Stimulated activated CD8-positive, alpha-beta memory T cell treated with anti-CD3 and anti-CD28 coated beads, Interleukin-12 subunit alpha, Interleukin-12 subunit beta, amount 100 ng/mL, for 24 hours (primary cell): ENCODE measurements around the gene HFE.
"Not testable (repeated sequence)": the region's sequence is repeated elsewhere in the genome, so short reads cannot be mapped to it uniquely, and the experiment has no call there.

Source experiments
- DNase-seq: peaks from one replicate; pipeline ENCODE4 v3.0.0-alpha.2; 2020; ENCODE audit errors: extremely low read depth

The HFE gene

GRCh38 chr6:26059941-26060340 lies 27.3 kb upstream of the HFE start:
- DNase-seq, result no peak

- no peak for DNase-seq
Measured at GRCh38 chr6:26064619-26065257, 22.5 kb upstream of the HFE start.

GRCh38 chr6:26065952-26066380 lies 21.3 kb upstream of the HFE start:
- DNase-seq, result no peak

- no peak for DNase-seq
Measured at GRCh38 chr6:26067367-26067766, 19.9 kb upstream of the HFE start.

GRCh38 chr6:26068036-26068435 lies 19.2 kb upstream of the HFE start:
- DNase-seq, result no peak

GRCh38 chr6:26071135-26071534 lies 16.1 kb upstream of the HFE start:
- no peak for DNase-seq

GRCh38 chr6:26075063-26075717 lies 12.0 kb upstream of the HFE start:
- no peak for DNase-seq

GRCh38 chr6:26078066-26078465 lies 9.2 kb upstream of the HFE start:
- DNase-seq, result not testable (repeated sequence)

GRCh38 chr6:26081096-26081495 lies 6.1 kb upstream of the HFE start:
- DNase-seq, result not testable (repeated sequence)

GRCh38 chr6:26086211-26086610 lies 1.0 kb upstream of the HFE start:
- no peak for DNase-seq

GRCh38 chr6:26088344-26088743 lies 1.1 kb downstream of the HFE start:
- no peak for DNase-seq

GRCh38 chr6:26089272-26089671 lies 2.0 kb downstream of the HFE start:
- no peak for DNase-seq

- DNase-seq, result no peak
Measured at GRCh38 chr6:26092443-26092842, 5.2 kb downstream of the HFE start.

GRCh38 chr6:26094036-26094435 lies 6.8 kb downstream of the HFE start:
- DNase-seq, result no peak

GRCh38 chr6:26097268-26097875 lies 10.1 kb downstream of the HFE start:
- no peak for DNase-seq

GRCh38 chr6:26103141-26103769 lies 16.0 kb downstream of the HFE start:
- no peak for DNase-seq

- peak; percentile 67 for DNase-seq
Measured at GRCh38 chr6:26103770-26104456, 16.7 kb downstream of the HFE start.

GRCh38 chr6:26104457-26105108 lies 17.4 kb downstream of the HFE start:
- no peak for DNase-seq

- DNase-seq, result no peak
Measured at GRCh38 chr6:26105109-26105730, 18.0 kb downstream of the HFE start.

GRCh38 chr6:26105842-26106241 lies 18.6 kb downstream of the HFE start:
- DNase-seq, result no peak

GRCh38 chr6:26107935-26108334 lies 20.7 kb downstream of the HFE start:
- DNase-seq, result no peak
